Measurements from ENCODE around the gene DENND6B.

GRCh38 chr22:50285568-50286229 is 41.1 kb downstream of the DENND6B start:
- no peak for TF ChIP-seq EZH2 (IDR thresholded peaks at IDR 0.05; ENCODE audit: borderline replicate concordance, low read length)
- TF ChIP-seq, protein P1, sequence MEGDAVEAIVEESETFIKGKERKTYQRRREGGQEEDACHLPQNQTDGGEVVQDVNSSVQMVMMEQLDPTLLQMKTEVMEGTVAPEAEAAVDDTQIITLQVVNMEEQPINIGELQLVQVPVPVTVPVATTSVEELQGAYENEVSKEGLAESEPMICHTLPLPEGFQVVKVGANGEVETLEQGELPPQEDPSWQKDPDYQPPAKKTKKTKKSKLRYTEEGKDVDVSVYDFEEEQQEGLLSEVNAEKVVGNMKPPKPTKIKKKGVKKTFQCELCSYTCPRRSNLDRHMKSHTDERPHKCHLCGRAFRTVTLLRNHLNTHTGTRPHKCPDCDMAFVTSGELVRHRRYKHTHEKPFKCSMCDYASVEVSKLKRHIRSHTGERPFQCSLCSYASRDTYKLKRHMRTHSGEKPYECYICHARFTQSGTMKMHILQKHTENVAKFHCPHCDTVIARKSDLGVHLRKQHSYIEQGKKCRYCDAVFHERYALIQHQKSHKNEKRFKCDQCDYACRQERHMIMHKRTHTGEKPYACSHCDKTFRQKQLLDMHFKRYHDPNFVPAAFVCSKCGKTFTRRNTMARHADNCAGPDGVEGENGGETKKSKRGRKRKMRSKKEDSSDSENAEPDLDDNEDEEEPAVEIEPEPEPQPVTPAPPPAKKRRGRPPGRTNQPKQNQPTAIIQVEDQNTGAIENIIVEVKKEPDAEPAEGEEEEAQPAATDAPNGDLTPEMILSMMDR (IDR thresholded peaks at IDR 0.05; ENCODE audit: low read length) = no peak
